Stimulated activated CD4-positive, alpha-beta T cell treated with anti-CD3 and anti-CD28 coated beads, Interleukin-4, amount 100 ng/mL, for 1 hour (primary cell): Measurements from ENCODE around the gene HOXD11.

Experiments
- DNase-seq: peaks from one replicate; pipeline ENCODE4 v3.0.0-alpha.2; 2020

Gene HOXD11

DNA sequence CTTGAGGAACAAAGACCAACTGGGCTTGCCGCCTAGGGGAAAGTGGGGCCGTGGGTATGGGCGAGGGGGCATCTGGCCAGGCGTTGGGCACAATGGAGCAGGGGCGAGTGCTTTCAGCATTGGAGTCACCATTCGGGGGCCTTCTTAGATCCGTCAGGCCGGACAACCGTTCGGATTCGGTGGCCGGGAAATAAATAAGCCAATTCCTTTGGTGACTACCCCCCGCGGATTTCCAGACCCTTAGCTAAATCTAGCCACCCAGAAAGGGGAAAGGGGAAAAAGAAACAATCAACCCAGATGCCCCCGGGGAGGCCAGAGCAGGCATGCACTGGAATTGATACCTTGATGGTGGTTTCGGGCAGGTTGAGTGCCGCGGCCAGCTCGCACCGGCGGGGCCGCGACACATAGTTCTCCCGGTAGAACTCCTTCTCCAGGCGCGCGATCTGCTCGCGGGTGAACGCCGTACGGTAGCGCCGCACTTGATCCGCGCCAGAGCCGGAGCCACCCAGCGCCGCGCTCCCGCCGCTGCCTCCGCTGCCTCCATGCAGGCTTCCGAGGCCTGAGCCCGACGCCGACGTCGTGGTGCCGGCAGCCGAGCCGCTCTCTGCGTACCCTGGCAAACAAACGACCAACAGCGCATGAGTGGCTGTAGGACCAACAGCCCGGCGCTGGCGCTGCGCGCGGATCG, 25.1 kb upstream of the HOXD11 start:
- no peak for DNase-seq

- no peak for DNase-seq
Measured at GRCh38 chr2:176082525-176082823, 24.6 kb upstream of the HOXD11 start.

GRCh38 chr2:176082824-176083751, 24.0 kb upstream of the HOXD11 start:
- DNase-seq, result no peak

GRCh38 chr2:176083796-176084261, 23.3 kb upstream of the HOXD11 start, which contains the start of gene EVX2:
TSS of gene EVX2 (minus strand) at chr2:176083962. CDS start at chr2:176083776, 186 bp downstream.
- DNase-seq, result no peak

GRCh38 chr2:176084611-176085119, 22.4 kb upstream of the HOXD11 start:
- DNase-seq, result no peak

GRCh38 chr2:176085120-176085788, 21.8 kb upstream of the HOXD11 start:
- DNase-seq, result no peak

DNA sequence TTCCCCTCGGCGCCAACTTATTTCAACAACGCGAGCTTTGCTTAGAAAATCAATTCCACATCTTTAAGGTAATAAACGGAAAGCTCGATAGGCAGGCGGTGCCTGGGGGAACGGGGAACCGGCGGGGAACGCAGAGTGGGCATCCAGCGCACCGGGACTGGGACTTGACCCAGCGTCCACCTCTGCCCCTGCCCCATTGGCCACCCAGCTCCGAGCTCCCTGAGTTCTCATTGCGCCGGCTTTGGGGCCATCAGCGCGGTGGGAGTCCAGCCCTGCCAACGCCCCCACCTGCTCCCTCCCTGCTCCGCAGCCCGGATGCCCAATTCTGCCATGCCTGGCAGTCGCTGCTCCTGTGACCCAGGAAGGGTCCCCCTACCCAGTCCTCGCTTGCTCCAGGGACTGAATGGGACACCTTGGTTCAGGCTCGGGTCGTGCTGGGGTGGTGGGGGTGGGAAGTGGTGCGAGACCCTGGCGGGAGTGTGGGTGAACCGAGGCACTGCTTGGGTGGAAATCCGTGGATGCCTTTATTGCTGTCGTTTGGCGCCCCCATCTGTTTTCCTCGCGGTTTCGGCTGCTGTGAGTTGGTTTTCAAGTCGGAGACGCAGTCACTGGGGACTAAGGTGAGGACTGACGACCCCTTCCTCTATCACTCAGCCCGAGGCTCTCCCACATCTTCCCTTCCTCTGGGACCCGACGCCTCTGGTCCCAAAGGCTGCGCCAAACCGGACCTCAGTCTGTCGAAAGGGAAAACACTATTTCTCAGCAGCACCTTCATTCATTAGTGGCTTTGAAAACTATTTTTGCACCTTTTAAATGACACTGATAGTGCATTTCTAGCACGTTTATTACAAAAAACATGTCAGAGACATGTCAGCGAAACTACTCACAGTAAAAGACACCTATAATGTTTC, 21.0 kb upstream of the HOXD11 start:
- no peak for DNase-seq

- no peak for DNase-seq
Measured at GRCh38 chr2:176087330-176088047, 19.6 kb upstream of the HOXD11 start.

DNA sequence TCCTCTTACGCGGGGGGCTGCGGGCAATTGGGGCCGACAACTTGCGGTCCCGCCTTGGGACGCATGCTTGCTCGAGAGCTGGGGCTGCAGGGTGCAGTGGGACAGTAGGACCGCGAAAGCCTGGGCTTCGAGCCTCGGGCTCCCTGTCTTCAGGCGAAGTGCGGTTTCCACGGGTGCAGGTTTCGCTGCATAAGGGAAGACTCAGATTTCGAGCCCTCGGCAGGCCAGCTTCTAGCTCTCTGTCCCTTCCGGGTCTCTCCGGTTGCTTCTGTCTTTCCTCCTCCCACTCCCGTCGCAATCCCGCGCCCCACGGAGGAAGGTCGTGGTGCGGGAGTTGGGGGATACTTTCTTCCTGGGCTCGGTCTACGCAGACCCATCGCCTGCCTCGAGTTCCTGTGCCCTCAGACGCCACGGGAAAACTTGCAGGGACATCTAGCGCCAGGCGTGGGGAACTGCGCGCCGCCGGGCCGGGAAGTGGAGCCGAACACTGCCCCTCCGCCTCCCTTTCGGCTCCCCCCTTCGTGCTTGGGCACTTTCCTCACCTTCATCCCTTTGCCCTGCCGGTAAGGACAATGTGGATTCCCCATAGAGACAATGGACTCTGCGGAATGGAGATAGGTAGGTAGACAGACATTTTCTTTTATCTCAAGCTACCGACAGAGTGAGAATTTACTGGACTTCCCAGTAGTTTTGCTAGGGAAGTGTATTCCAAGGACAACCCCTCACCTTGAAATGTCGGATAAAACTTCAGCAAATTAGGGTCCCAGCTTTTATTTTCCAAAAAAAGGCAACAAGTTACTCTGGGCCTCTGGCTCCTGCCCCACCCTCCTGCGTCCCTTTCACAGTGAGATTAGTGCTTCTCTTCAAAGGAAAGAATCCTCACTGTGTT, 18.8 kb upstream of the HOXD11 start:
- no peak for DNase-seq

- DNase-seq, result no peak
Measured at GRCh38 chr2:176088937-176089842, 17.9 kb upstream of the HOXD11 start.

- no peak for DNase-seq
Measured at GRCh38 chr2:176089843-176090395, 17.2 kb upstream of the HOXD11 start.

GRCh38 chr2:176090862-176091261, 16.2 kb upstream of the HOXD11 start:
- no peak for DNase-seq

GRCh38 chr2:176091329-176092258, 15.5 kb upstream of the HOXD11 start:
- no peak for DNase-seq

DNA sequence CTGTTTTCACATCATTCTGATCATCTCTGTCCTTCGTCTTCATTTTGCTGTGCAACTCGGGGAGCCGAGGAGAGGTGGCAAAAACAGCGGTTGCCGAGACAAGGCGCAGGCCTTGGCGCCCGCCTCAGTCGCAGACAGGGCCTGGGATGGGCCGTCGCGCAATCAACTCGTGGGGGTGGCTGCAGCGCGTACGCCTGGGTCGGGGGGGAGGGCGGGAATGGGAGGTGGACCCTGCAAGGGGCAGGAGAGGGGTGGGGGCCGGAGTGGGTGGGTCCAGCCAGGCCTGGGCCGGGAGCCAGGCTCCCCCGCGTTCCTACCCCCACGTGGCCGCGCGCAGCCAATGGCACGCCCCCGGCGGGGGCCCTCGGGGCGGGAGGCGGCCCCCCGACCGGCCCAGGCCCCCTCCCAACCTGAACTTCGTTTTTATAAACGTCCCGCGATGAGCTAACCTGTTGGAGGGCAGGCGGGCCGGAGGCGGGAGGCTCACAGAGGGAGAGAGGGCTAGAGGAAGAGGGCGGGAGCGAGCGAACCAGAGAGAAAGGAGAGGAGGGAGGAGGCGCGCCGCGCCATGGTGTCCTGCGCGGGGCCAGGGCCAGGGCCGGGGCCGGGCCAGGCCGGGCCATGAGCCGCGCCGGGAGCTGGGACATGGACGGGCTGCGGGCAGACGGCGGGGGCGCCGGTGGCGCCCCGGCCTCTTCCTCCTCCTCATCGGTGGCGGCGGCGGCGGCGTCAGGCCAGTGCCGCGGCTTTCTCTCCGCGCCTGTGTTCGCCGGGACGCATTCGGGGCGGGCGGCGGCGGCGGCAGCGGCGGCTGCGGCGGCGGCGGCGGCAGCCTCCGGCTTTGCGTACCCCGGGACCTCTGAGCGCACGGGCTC, 14.6 kb upstream of the HOXD11 start, which contains the start of gene HOXD13:
Gene HOXD13, plus strand, starts transcription at position 452 of the 875 bp plus-strand sequence. Its CDS starts 170 bp downstream, at position 622.
- no peak for DNase-seq

DNA sequence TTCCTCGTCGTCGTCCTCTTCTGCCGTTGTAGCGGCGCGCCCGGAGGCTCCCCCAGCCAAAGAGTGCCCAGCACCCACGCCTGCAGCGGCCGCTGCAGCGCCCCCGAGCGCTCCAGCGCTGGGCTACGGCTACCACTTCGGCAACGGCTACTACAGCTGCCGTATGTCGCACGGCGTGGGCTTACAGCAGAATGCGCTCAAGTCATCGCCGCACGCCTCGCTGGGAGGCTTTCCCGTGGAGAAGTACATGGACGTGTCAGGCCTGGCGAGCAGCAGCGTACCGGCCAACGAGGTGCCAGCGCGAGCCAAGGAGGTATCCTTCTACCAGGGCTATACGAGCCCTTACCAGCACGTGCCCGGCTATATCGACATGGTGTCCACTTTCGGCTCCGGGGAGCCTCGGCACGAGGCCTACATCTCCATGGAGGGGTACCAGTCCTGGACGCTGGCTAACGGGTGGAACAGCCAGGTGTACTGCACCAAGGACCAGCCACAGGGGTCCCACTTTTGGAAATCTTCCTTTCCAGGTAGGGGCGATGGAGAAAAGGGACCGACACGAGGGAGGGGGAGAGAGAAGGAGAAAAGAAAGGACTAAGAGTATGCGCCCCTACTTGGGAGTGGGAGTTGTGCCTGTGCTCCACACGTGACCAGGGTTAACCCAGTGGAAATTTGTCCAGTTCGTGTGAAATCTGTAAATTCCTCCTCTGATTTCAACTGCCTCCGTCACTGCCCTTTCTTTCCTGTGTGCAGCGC, 13.8 kb upstream of the HOXD11 start:
- DNase-seq, result no peak

GRCh38 chr2:176093898-176094249, 13.2 kb upstream of the HOXD11 start:
- no peak for DNase-seq
